ENCODE data around the gene KDF1. TPM values are rescaled to one million over a fixed set of nuclear protein-coding genes. Genes with fewer than 3 reads are reported as not detected.

The KDF1 gene
- total and polyA plus RNA-seq, 2 of the 13 experiments (the other 11 are each of a cell fraction or from before 2014, with no cell fraction given): 1.9 to 4.9 TPM

- TF ChIP-seq SYNCRIP (IDR thresholded peaks at IDR 0.05; ENCODE audit: insufficient read depth, low read depth, low read length) (no peak), MTA1 (CRISPR knock-in tag; IDR thresholded peaks at IDR 0.05; ENCODE audit: borderline replicate concordance) (no peak), TRIM24 (CRISPR knock-in tag; IDR thresholded peaks at IDR 0.05) (no peak), ZNF709 (CRISPR knock-in tag; IDR thresholded peaks at IDR 0.05) (no peak), ZSCAN12 (CRISPR knock-in tag; IDR thresholded peaks at IDR 0.05) (no peak), ZMYM2 (CRISPR knock-in tag; IDR thresholded peaks at IDR 0.05) (no peak), HMGXB4 (CRISPR knock-in tag; IDR thresholded peaks at IDR 0.05; ENCODE audit: borderline replicate concordance in 1 of 2, low read depth in 1 of 2) (no peak), SIX4 (CRISPR knock-in tag; IDR thresholded peaks at IDR 0.05) (no peak), ZNF317 (CRISPR knock-in tag; IDR thresholded peaks at IDR 0.05) (no peak), ZGPAT (CRISPR knock-in tag; IDR thresholded peaks at IDR 0.05) (0 out of 2 replicates have a peak, but pooled peaks have one; percentile 28), PHB2 (IDR thresholded peaks at IDR 0.05; ENCODE audit: partially characterized antibody) (no peak), ZNF142 (CRISPR knock-in tag; IDR thresholded peaks at IDR 0.05) (no peak), ZKSCAN5 (CRISPR knock-in tag; IDR thresholded peaks at IDR 0.05) (no peak), TP53 (CRISPR knock-in tag; conservative IDR thresholded peaks at IDR 0.05) (no peak), ZHX1 (CRISPR knock-in tag; IDR thresholded peaks at IDR 0.05; ENCODE audit: low read depth) (no peak)
Measured at GRCh38 chr1:26907071-26907917, 53.0 kb downstream of the KDF1 start (continued).
